ENCODE results near the gene WDFY3.

WDFY3 gene

DNA sequence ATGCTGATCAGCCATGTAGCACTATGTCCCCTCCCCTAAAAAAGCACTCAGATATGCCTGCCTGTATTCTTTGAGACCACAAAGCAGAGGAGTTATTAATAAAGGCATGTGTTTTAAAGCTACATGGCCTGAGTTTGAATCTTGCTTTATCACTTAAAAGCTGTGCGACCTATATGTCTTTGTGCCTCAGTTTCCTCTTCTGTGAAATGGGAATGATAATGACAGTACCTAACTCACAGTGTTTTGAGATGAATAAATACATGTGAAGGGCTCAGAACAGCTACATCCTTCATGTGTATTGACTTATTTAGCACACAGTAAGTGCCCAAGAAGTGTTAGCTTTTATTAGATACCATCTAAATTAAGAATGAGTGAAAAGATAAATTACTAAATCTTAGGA is 180.0 kb downstream of the WDFY3 start:
- DNase-seq: no peak

DNA sequence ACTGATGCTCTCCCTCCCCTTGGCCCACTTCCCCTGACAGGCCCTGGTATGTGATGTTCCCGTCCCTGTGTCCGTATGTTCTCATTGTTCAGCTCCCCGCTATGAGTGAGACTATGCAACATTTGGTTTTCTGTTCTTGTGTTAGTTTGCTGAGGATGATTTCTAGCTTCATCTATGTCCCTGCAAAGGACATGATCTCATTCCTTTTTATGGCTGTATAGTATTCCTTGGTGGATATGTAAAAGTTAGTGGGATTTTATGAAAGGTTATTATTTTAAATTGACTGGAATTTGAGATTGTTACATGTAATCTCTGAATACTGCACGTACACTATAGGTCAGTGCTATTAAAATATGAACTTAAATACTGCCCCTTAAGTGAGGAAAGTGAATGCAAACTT is 184.0 kb downstream of the WDFY3 start:
- no peak for DNase-seq

DNA sequence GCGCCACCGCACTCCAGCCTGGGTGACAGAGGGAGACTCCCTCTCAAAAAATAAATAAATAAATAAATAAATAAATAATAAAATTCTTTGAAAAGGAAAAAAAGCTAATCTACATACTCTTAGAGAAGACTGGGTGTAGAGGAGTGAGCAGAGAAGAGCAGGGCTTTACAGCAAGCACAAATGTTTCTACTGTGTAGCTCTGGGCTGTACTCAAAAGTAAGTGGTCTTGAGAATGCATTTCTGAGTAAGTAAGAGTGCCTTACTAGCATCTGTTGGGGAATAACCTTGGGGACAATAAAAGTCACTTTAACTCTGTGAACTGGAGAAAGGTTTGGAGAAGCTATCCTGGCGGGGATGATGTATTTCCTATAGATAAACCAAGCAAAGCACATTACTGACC is 185.8 kb downstream of the WDFY3 start:
- no peak for DNase-seq

DNA sequence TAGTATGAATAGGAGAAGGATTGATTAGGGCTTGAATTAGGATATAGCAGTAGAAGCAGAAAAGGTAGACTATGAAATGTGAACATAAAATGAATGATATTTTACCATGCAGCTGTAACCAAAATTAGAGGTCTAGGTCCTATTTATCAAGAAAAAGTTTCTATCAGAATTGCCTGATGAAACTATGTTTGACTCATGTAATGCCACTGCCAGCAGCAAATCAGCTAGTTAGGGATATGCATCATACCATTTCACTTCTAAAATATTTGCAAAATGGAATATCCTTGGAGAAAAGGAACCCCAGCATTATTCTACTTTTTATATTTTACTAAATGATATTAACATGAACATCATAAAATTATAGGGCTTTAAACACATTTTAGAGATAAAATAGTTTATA is 188.4 kb downstream of the WDFY3 start:
- DNase-seq: no peak

DNA sequence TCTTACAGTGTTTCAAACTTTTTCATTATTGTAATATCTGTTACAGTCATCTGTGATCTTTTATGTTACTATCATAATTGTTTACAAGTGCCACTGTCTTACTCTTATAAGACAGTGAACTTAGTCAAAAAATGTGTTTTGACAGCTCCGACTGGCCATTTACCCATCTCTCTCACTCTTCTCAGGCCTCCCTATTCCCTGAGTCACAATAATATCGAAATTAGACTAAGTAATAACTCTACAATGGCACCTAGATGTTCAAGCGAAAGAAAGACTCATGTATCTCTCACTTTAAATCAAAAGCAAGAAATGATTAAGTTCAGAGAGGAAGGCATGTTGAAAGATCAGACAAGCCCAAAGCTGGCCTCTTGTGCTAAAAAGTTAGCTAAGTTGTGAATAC is 199.3 kb downstream of the WDFY3 start:
- DNase-seq: no peak

DNA sequence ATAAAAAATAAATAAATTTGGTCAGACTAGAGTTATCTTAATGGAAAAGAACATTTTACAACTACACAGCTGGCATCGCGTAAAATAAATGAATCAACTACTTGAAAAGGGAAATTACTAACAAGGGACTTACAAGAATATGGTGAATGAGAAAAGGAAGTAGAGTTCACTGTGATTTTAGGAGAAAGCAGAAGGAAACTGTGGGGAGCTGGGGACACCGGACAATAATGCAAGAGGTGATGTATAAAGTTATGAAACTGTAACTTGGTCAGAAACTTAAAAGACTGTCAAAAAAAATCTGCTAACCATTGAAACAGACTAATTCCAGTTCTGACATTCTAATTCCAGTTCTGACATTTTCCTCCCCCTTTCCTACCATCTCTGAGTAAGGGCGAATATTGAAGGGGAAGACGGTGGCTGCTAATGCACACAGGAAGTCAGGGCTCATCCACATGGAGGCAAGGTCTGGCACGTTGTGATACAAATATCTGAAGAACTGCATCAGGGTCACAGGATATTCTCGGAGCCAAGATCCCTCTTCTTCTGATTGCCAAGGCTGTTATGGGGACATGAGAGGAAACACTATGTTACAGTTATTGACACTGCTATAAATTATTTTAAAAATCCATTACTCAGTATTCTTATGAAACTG is 213.0 kb downstream of the WDFY3 start:
- no peak for DNase-seq

DNA sequence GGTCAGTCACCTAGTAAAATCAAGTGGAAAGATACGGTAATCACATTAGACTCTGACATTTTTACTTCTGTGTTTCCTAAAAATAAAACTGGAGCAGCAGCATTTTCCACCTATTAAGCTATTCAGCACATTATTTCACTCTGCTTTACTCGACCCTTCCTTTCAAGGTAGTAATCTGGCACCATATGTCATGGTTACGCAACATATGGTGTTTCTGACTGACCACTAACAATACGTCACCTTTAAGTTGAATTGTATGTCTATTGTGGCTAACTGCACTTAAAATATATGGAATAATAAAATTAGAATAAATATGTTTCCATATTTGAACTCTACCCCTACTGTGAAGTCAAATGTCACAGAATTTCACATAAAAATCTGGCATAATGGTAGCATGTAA is 214.8 kb downstream of the WDFY3 start:
- DNase-seq: no peak

DNA sequence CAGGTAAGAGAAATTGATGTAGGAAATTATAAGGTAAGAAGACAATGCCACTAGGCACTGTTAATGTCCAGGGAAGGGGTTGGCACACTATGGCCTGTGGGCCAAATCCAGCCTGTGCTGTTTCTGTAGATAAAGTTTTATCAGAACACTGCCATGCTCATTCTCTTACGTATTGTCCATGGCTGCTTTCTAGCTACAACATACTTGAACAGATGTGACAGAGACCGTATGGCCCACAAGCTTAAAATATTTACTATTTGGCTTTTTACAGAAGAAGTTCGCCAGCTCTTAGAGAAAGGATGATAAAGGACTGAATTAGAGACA is 215.6 kb downstream of the WDFY3 start:
- no peak for DNase-seq

DNA sequence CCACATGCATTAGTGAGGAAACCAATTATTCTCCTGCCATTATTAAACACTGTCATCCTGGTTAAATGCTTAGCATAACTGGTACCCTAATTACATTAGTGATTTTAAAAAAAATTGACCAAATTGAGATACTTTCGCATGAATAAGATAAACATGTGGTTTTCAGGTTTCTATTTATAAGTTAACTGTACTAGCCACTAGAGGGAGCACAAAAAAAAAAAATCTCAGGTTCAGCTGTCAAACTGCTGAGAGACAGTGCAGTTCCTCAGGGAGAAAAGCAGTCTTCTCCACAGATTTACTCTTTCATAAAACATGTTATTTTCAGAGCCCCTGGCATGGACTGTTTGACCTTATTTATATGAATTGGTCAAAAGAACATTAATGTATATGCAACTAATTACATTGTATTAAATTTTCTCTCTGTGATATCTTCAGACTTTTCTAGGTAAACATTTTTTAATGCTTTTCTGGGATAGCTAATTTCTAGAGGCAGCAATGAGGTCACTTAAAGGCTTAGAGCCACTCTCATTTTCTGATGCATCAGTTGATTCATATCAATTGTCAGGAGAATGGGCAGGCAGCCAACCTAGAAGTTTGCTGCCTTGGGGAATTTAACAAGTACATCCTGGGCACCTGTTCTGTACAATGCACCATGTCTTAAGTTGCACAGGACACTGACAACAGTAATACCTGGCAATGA is 216.1 kb downstream of the WDFY3 start:
- DNase-seq: no peak

DNA sequence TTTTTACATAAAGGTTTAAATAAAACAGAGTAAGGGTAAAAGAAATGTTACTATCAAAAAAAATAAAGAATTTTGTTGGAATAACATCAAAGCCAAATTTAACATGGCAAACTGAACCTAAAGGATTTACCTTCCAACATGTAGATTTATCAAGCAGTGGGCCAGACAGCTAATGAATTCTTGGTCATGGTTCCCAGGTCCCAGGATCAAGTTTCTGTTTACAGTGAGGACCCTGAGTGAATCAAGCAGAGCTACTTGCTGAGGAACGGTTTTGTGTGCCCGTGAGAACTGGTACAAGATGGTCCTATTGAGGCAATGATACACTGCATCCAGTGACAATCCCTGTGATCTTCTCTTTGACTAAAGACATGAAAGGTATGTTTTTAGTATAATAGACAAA is 226.4 kb downstream of the WDFY3 start:
- DNase-seq: no peak

DNA sequence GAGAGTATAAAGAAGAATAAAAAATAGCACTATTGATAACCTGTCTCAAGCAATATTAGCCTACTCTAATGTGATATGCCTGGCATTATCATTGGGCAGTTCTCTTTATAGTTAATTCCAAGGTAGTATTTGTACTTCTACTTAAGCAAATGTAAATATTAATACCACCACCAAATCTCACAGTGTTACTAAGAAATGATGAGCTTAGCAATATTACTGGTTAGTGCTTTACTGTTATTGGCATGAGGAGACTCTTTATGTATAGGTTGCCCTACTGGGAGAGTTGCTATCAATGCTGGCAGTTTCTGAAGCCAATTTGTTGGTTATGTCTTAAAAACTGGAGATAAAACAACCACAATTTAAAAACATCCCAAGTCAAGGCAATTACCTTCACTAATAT is 227.9 kb downstream of the WDFY3 start:
- no peak for DNase-seq

DNA sequence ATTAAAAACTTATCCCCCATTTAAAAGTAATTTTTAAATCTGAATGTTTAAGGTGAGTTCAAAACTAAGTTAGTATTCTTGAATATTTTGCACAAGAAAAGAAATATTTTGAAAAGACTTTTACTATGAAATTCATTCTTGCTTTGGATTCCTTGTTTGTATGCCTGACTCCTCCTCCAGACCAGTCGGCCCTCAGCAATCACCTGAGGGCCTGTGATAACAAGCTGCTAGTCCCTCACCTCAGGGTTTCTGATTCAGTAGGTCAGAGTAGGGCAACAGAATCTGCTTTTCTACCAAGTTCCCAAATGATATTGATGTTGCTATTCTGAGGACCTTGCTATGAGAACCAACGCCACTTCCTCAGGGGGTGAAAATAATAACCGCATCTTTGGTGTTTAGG is 228.8 kb downstream of the WDFY3 start:
- DNase-seq: no peak

DNA sequence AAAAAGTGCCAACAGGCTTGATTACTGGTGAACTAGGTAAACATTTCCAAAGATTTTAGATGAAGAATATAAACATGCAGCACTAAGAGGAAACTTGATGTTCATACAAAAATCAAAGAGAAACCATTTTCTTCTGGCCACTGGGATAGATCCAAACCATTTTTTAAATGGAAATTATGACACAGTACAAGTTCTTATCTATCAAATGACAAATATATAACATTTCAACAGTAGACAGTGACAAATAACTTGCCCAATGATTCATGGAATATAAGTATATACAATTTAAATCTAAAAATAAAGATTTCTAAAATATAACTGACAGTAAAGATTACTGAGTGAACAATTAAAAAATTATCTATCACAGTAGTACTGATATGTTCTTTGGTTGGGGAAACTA is 232.5 kb downstream of the WDFY3 start:
- DNase-seq: no peak

DNA sequence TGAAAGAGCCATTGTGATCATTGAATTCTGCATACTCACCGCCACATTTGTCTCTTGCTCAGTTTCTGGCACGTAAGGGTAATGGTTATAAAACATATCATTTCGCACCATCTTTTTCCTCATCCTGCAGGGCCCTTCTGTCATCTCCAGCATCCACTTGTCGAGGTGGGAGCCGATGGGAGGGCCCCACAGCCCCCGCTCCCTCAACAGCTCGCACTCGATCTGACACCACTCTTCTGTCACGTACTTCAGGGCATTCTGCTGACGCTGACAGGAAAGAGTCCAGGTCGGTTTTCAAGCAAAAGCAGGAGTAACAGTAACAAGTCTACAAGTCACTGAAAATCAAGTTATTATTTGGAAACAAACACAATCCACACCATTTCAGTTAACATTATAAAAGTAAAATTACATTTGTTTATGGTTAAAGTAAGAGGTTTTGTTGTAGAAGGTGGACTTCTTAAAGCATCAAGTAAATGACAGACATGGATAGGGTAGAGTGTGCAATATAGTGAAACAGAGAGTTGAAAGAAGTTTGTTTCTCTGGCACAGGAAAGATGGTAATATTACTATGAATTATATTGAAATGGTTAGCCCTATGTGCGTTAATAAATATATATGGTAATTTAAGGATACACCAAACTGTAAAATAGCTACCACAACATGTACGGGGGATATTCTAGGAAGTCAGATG is 233.0 kb downstream of the WDFY3 start:
- no peak for DNase-seq

DNA sequence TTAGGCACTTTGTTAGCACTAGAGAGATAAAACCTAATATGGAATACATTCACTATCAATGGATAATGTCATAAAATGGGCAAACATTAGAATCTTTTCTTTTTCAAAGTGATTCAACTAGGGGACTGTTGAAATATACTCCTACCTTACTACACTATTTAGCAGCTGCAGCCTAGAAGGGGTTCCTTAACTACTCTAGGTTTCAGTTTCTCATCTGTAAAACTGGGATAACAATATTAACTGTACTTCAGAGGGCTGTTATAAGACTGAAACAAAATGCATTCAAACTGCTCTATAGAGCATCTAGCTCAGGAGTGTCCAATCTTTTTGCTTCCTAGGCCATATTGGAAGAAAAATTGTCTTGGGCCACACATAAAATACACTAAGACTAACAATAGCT is 236.1 kb downstream of the WDFY3 start:
- DNase-seq: no peak

DNA sequence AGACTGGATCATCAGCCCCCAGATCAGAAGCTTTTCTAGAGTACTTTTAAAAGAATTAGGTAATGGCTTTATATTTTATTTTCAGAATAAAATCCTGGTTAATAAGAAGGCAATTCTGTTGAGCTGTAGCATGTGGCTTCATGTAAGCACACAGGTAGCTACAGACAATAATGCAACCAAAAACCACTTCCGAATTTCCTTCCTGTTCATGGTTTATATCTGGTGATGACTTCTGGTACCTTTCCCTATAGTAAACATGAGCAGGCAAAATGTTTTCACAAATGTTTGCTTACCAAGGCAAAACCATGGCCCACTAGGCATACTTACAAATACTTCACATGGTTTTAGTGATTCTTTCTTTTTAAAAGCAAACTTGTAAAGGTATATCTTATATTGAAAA is 239.0 kb downstream of the WDFY3 start:
- no peak for DNase-seq

DNA sequence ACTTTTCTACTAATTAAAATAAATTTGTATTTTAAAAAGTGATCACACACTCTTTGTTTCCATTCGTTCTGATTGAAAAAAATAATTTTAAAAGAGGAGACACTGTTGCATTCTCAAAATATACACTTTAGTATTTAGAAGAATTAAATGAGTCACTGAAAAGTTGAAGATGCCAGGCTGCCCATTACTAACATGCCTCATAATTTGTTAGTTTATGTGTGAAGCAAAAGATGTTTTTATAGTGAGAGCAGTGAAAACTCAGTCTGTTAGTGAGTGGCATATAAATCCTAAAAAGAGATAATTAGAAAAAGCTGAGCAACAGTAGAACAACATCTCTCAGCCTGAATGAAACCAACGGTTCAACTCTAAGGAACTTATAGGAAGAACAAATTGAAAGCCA is 240.1 kb downstream of the WDFY3 start:
- no peak for DNase-seq

DNA sequence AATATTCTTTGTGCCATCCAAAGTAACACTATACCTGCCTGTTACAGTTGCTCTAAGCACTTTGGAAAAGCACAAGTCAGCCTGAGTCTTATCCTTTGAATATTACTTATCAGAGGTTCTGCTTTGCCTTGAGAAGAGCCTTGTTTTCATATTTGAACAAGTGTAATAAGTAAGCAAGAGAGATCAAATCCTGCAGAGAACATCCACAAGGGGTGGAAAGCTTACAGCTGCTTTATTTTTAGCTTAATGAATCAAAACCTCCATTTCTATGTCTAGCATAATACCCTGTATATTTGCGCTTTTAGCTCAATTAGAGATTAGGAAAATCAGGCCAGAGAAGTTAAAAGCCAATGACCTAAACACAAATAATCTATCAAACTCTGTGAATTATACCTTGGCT is 243.8 kb downstream of the WDFY3 start:
- DNase-seq: no peak

DNA sequence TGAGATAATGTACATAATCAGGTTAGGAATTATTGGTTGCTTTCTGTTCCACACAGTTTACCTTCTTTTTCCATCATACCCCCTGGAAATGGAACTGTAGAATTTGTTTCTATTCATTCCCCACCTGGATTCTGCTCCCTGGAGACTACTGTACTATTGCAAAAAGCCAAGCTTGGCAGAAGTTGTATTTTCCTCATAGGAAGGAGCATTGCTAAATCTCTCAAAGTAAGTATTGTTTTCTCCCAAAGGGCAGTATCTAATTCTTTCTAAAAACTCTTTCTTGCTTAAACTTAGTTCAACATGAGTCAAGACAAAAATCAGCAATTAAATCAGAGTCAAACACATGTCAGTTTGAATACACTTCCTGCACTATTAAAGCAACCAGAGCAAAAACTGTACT is 247.4 kb downstream of the WDFY3 start:
- DNase-seq: no peak

DNA sequence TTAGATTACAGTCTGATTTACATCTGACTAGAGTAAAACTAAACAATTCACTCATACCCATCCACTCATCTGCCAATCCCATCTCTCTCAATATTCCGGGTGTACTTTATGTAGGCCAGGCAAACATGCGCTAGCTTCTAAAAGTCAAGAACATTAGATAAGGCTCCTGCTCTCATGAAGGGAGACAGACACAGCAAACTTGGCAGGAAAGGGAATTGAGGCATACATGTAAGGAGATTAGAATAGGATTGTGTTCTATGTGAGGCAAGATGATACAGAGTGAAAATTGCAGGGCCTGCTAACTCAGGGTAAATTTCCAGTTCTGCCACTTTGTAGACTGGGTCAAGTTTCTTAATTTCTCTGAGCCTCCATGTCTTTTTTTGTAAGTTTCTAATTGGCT is 247.8 kb downstream of the WDFY3 start:
- DNase-seq: no peak

DNA sequence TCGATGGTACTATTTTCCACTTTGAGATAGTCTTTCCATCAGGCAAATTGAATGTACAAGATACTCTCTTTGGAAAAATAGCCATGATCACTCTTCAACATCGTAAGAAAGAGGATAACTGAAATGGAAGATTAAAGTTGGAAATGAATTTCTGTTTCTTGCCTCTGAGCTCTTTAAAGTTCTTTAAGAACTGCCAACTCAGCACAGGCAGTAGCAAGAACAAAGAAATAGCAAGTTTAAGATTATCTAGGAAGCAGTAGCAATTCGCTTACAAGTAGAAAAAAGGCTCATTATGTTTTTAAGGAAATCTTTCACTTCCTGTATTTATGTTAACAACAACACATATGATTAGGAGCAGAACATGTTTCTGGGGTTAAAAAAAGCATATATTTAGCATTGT is 255.9 kb downstream of the WDFY3 start:
- no peak for DNase-seq

DNA sequence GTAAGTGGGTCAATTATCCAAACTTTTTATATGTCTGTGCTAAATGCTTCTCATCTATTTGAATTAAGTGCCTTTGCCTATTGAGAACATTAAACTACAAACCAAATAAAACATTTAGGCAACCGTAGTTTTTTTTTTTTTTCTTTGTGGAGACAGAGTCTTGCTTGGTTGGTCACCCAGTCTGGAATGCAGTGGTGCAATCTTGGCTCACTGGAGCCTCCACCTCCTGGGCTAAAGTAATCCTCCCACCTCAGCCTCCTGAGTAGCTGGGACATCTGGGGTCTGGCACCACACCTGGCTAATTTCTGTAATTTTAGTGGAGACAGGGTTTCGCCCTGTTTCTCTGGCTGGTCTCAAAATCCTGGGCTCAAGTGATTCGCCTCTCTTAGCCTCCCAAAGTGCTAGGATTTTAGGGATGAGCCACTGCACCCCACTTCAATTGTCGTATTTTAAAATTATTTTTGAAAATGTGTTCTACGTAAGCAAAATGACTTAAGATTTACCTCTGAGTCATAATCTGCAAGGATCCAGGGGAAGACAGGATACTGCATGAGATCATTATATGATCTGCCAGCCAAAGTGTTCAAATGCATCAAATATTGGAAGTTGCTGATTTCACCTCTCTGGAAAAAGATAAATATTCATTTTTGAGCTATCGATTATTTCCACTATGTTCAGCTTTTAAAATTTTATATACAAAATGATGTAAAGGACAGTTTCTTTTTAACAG is 257.9 kb downstream of the WDFY3 start:
- DNase-seq: no peak

DNA sequence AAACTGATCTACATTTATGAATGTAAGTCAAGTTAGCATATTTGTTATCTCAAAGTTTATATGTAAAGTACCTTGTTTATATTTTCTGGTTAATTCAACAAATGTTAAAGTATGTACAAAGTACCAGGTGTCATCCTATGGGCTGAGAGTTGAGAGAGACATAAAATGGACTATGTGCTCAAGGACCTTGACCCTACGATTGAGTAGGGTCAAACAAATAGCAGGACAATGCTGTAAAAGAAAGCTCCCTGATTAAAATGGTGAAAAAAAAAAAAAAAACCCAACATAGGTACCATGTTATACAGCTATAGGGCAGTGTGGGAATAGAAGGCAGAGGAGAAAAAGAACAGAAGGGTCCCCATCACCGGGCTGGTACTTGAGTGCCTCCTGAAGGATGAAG is 260.2 kb downstream of the WDFY3 start:
- DNase-seq: no peak

Measured in DMS153 (cell line).